ENCODE results near the gene RC3H1. TPM values are rescaled to one million over a fixed set of nuclear protein-coding genes. Genes with fewer than 3 reads are reported as not detected.

Gene RC3H1
- total RNA-seq, 2 donors from 2014 or later, result 20.3 to 34.1 TPM

DNA sequence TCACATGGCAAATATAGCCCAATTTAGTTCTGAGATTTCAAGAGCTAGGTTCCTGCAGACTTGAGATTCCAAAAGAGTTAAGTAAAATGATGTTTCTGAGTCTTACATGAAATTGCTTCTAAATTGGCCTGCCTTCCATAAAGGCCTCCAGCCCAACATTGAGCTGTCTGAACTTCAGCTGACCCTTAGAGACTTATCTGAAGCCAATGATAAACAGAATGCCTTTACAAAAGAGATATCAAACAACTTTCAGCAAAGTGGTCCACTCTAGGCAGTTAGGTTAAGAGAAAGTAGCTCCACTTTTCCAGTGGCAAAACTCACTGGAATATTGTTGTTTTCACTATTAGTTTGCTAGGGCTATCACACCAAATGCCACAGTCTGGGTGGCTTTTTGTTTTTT lies 6.3 kb upstream of the RC3H1 start:
- no peaks in the 10 kb centered on the region for H3K27me3 ChIP-seq (replicated peaks; ENCODE audit: insufficient read depth)
- peaks cover under 1% of the 10 kb centered on the region for H3K4me1 ChIP-seq (replicated peaks)
- H3K36me3 ChIP-seq, result no peaks in the 10 kb centered on the region
- TF ChIP-seq, protein P1, sequence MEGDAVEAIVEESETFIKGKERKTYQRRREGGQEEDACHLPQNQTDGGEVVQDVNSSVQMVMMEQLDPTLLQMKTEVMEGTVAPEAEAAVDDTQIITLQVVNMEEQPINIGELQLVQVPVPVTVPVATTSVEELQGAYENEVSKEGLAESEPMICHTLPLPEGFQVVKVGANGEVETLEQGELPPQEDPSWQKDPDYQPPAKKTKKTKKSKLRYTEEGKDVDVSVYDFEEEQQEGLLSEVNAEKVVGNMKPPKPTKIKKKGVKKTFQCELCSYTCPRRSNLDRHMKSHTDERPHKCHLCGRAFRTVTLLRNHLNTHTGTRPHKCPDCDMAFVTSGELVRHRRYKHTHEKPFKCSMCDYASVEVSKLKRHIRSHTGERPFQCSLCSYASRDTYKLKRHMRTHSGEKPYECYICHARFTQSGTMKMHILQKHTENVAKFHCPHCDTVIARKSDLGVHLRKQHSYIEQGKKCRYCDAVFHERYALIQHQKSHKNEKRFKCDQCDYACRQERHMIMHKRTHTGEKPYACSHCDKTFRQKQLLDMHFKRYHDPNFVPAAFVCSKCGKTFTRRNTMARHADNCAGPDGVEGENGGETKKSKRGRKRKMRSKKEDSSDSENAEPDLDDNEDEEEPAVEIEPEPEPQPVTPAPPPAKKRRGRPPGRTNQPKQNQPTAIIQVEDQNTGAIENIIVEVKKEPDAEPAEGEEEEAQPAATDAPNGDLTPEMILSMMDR (IDR thresholded peaks at IDR 0.05), result no peak
- TF ChIP-seq POLR2A (IDR thresholded peaks at IDR 0.05) (no peak), POLR2AphosphoS5 (IDR thresholded peaks at IDR 0.05) (no peak)
- H3K4me3 ChIP-seq, result no peak overlapping the region
- DNase-seq (ENCODE audit: low spot score), result no peak
- H3K9me3 ChIP-seq, result no peaks in the 10 kb centered on the region
- no peak overlapping the region for H3K27ac ChIP-seq
- intact Hi-C loops (cut with DNase I), result no loop called here

DNA sequence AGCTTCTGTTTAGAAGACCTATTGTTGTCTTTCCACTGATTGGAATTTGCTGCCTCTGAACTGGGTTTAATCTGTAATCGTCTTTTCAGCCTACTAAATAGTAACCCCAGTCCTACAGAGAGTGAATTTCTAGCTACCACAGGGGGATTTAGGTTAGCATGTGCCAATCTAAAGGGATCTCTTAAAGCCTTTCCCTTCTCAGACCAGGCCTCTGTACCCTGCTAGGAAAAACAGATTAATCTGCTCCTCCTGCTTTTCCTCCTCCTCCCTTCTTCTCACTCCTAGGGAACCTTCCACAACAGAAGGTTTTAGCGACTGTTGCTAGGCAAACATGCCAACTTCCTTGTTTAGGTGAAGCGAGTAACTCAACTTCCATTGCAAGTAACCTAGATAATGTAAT lies 1.3 kb upstream of the RC3H1 start:
- H3K9me3 ChIP-seq, result no peaks in the 10 kb centered on the region
- peaks cover 4% of the 10 kb centered on the region for H3K4me1 ChIP-seq (replicated peaks)
- no peak overlapping the region for H3K4me3 ChIP-seq
- intact Hi-C loops (cut with DNase I), result loop anchor here (5.0 kb wide), 1 partner anchor 134 kb away; the partner anchor contains the start of gene RABGAP1L
- peak; percentile 78 for DNase-seq (ENCODE audit: low spot score)
- no peaks in the 10 kb centered on the region for H3K36me3 ChIP-seq
- H3K27ac ChIP-seq, result peak overlapping the region; percentile 97
- TF ChIP-seq, protein P1 (IDR thresholded peaks at IDR 0.05), result no peak
- TF ChIP-seq POLR2AphosphoS5 (IDR thresholded peaks at IDR 0.05) (peak; percentile 82), POLR2A (IDR thresholded peaks at IDR 0.05) (peak; percentile 20)
- 32% methylated on average over 3 of the region's 3 CpGs for WGBS
- no peaks in the 10 kb centered on the region for H3K27me3 ChIP-seq (replicated peaks; ENCODE audit: insufficient read depth)

DNA sequence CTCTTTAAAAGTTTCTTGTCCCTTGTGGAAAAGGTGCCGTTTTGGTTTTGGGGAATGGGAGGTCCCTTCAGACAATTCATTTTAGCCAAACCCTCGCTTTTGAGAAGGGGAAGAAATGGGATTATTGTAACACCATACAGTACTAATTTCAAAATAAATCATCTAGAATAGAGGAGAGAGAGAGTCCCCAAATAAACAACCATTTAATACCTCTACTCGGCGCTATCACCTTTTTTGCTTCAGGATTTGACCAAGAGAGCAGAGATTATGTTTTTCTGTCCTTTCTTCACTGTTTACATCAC lies 770 bp upstream of the RC3H1 start:
- intact Hi-C loops (cut with DNase I), result loop anchor here (5.0 kb wide), 1 partner anchor 134 kb away; the partner anchor contains the start of gene RABGAP1L
- no peaks in the 10 kb centered on the region for H3K36me3 ChIP-seq
- TF ChIP-seq, protein P1 (IDR thresholded peaks at IDR 0.05), result no peak
- TF ChIP-seq POLR2AphosphoS5 (IDR thresholded peaks at IDR 0.05) (no peak), POLR2A (IDR thresholded peaks at IDR 0.05) (no peak)
- H3K9me3 ChIP-seq, result no peaks in the 10 kb centered on the region
- H3K4me1 ChIP-seq (replicated peaks), result peaks cover 4% of the 10 kb centered on the region
- H3K27me3 ChIP-seq (replicated peaks; ENCODE audit: insufficient read depth), result no peaks in the 10 kb centered on the region
- DNase-seq (ENCODE audit: low spot score), result no peak
- peak overlapping the region; percentile 96 to 99 for H3K4me3 ChIP-seq
- 43% methylated on average over 4 of the region's 4 CpGs for WGBS
- peak overlapping the region; percentile 97 for H3K27ac ChIP-seq

DNA sequence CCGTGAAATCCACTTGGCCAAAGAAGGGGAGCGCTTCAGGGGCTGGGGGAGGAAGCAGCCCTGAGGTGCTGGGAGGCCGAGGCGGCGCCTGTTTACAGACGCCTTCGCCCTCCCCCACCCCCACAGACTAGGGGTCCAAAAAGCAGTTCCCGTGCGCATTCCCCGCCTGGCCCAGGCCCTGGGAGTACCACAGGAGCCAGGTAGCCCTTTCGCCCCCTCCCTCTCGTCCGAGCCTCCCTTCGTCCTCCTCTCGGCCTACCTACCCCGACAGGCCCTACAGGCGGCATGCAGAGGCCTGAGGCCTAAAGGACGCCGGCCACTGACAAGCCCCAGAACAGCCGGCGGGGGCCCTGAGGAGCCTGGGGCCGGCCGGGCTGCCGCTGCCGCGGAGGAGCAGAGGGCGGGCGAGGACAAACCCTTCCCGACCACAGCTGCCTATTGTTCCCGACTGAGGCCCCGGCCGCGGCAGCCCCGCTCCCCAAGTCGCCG lies 522 bp downstream of the RC3H1 start:
- no peak for TF ChIP-seq POLR2A (IDR thresholded peaks at IDR 0.05)
- TF ChIP-seq POLR2AphosphoS5 (IDR thresholded peaks at IDR 0.05), result no peak
- Histone ChIP-seq H3K36me3 (no peaks in the 10 kb centered on the region), H3K27me3 (replicated peaks; ENCODE audit: insufficient read depth) (no peaks in the 10 kb centered on the region), H3K4me3 (peak overlapping the region; percentile 96 to 99), H3K27ac (peak overlapping the region; percentile 97), H3K9me3 (no peaks in the 10 kb centered on the region), H3K4me1 (replicated peaks) (peaks cover 4% of the 10 kb centered on the region)
- DNase-seq (ENCODE audit: low spot score), result peak; percentile 34
- intact Hi-C loops (cut with DNase I), result loop anchor here (5.0 kb wide), 1 partner anchor 136 kb away; the partner anchor contains the start of gene RABGAP1L
- WGBS, result 2% methylated on average over 33 of the region's 36 CpGs

DNA sequence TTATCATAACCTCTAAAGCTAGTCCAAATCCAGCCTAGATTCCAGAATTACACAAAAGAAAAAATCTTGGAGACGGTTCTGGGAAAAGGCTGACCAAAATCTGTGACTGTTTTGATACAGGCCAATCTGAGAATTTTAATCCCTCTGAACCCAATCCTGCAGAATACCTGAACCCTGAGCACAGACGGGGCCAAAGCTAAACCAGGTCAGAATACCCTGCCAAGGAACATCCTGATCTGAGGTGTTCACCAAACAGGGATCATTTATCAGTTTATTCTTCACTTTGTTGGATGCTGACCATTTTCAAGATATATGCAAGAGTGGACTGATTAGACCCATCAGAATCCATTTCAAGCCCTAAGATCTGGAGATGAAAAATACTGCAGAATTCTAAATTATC lies 3.6 kb downstream of the RC3H1 start:
- Histone ChIP-seq H3K36me3 (no peaks in the 10 kb centered on the region), H3K4me3 (no peak overlapping the region), H3K9me3 (no peaks in the 10 kb centered on the region), H3K27me3 (replicated peaks; ENCODE audit: insufficient read depth) (no peaks in the 10 kb centered on the region), H3K4me1 (replicated peaks) (peaks cover 4% of the 10 kb centered on the region), H3K27ac (no peak overlapping the region)
- 36% methylated on average over 2 of the region's 2 CpGs for WGBS
- TF ChIP-seq, protein P1 (IDR thresholded peaks at IDR 0.05), result no peak
- TF ChIP-seq POLR2AphosphoS5 (IDR thresholded peaks at IDR 0.05) (no peak), POLR2A (IDR thresholded peaks at IDR 0.05) (no peak)
- no peak for DNase-seq (ENCODE audit: low spot score)
- intact Hi-C loops (cut with DNase I), result no loop called here
